GM18861 (cell line): Measurements from ENCODE around the gene SHISAL2B.
"Not testable (repeated sequence)": the region's sequence is repeated elsewhere in the genome, so short reads cannot be mapped to it uniquely, and the experiment has no call there.

Experiments
- ATAC-seq: cut with Tn5 transposase; IDR thresholded peaks from one replicate; pipeline ENCODE4 v1.9.1; 2021; ENCODE audit not compliant: unreplicated experiment

SHISAL2B gene

GRCh38 chr5:64690417-64691151 is at the start of gene SHISAL2B:
TSS of gene SHISAL2B (plus strand) at chr5:64690503. CDS start at chr5:64690624, 121 bp downstream.
- no peak for ATAC-seq

DNA sequence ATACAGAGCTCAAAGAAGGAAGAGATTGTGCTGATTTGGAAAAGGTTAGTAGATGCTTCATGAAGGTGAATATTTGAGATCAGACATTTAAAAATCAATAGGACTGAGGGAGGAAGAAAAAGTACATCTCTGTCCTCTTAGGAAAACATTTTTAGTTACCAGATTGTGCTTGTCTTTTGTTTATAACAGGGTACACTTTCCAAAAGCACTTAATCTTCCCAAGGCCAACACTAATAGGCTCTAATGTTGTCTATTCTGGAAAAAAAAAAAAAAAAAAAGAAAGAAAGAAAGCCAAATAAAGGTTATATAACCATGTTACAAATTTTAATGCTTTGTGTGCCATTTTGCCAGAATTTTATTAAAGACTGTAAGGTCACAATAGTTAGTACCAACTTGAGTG is 45.5 kb upstream of the SHISAL2B start:
- no peak for ATAC-seq

DNA sequence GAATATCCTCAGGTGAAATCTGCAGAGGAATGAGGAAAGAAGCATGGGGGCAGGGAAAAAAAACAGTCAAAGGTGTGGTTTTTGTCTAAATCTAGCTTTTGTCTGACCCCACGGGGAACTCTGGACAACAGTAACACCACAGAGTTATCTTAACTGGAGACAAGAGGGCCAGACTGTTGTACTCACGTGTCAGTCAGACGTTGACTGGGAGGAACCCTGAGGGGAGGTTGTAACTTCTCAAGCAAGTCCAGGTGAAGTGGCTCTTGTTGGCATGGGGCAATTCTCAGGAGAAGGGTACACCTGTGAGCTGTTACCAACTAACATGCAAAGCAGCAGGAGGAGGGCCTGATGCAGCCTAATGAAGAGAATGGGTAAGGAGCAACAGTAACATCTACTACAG is 44.1 kb upstream of the SHISAL2B start:
- ATAC-seq = no peak

- no peak for ATAC-seq
These were observed 40.8 kb upstream of the SHISAL2B start for GRCh38 chr5:64649512-64649911.

DNA sequence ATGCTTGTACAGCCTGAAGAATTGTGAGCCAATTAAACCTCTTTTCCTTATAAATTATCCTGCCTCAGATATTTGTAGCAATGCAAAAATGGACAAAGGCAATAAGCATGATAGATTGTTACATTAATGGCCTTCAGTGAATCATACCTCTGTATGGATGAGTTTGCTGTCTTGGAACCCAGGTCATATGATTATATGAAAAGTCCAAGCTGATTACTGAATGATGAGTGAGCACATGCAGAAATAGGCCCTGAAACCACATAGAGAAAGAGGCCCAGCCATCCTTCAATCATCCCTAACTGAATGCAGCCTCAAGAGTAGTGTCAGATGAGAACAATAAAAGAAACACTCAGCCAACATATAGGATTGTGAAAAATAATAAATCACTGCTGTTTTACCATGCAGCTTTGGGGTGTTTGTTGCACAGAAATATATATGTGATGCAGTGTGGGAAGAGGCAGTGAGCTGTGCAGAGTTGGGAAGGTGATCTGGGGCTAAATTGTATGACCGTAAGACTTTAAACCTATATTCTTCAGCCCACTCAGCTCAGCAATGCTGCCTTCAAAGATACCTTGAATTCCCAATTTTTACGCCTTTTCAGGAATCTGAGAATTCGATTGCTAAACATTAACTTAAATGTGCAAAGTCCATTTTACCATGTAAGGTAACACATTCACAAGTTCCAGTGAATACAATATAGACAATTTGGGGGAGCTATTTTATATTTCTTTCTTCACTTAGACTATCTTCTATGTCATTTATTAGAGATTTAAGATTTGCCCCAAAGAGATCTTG is 36.3 kb upstream of the SHISAL2B start:
- no peak for ATAC-seq

DNA sequence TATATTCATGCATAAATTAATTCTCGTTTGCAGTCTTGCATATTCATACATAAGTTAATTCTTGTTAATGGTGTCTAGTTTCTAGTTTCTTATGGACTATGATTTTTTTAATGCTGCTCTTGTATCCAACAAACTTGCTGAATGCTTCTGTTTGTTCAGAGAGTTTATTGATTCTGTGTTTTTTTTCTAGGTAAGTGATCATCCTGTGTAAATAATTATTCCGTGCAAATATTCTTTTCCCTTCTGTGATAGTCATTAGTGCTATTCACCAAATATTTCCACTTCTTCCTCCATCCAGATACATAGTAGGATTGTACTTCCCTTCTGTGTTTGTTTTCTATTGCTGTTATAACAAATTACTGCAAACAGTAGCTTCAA is 35.8 kb upstream of the SHISAL2B start:
- no peak for ATAC-seq

- ATAC-seq = no peak
These were observed 34.7 kb upstream of the SHISAL2B start for GRCh38 chr5:64655596-64655995.

DNA sequence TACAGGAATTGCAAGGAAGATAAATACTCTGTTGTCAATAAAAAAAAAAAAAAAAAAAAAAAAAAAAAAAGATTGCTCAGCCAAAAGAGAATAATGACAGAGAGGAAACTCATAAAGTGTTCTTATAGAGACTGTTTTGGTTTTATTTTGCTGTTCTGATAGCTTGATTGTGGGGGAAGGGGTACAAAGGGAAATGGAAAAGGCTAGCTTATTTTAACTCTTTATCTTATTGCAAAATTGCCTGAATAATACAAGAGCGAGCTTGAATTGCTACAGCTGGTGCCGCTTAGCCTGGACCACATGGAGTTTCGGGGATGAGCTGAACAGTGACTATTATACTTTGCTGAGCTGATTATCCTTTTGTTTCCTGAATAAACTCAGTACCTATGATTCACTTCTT is 31.0 kb upstream of the SHISAL2B start:
- ATAC-seq = no peak

DNA sequence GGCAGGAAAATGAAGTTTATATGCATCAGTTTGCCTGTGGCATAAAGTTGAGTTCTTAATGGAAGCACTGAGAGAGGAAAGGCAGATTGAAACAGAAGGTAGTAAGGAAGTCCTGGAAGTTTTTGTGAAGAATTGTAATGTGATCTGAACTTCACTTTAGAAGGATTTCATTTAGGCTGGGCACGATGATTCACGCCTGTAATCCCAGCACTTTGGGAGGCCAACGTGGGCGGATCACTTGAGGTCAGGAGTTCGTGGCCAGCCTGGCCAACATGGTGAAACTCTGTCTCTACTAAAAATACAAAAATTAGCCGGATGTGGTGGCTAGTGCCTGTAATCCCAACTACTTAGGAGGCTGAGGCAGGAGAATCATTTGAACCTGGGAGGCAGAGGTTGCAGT is 27.1 kb upstream of the SHISAL2B start:
- not testable (repeated sequence) for ATAC-seq

DNA sequence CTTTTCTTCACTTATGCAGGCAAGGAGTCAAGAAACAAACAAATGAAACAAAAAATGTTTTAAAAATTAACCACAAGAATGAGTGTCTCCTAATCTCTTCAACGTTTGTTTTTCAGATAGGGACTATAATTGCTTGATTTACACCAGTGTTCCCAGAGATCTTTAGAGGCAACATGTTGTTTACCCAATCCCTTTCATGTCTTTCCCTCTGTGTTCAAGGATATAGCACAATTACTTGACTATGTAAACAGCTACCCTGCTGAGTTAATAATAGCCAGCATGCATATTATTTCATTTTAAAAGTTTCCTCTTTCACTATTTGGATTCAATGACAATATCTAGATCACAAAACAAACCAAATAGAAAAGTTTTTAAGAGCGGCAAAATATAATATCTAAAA is 25.1 kb upstream of the SHISAL2B start:
- no peak for ATAC-seq

DNA sequence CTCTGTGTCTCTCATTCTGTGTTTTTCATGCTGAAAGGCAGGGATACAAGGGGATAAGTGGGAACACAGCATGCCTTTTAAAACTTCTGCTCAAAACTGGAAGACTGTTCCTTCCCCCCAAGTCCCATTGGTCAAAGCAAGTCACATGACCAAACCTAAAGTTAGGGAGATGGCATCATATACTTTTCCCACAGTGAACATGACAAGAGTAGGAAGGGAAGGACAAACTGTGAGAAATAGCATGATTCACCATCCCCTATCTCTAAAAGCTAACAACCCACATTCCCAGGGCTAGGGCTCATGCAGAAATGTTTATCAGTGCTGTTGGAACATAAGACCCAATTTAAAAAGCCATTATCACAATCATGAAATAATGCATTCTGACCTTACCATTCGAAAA is 24.2 kb upstream of the SHISAL2B start:
- no peak for ATAC-seq

DNA sequence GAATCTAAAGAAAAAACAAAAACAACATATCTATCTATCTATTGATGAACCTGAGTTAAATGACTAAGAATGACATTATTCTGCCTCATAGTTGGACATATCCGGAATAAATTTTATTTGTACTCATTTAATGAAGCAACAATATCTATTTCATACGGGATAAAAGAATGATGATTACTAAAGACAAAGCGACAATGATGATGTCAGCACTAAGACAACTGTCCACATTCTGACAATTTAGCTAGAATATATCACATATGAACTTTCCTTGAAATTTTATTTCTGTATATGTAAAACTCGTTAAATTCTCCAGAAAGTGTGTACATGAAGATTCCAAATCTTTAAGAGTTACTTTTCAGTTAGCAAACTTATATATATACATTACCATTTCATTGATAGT is 23.2 kb upstream of the SHISAL2B start:
- ATAC-seq = no peak

DNA sequence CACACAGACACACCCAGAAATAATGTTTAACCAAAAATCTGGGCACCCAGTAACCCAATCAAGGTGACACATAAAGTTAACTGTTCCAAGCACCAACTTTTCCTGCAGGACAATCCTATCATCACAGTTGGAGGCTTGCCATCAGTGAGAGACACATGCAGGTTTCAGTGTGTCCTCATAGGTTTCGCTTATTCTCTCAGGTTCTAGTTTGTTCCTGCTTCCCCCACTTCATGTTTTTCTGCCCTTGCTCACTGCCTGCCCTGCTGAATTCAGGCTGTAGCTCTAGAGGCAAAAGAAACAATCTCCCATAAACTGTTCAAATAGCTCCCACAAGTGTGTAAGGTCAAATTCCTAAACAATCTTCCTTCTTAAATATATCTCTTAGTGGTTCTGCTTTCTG is 20.0 kb upstream of the SHISAL2B start:
- ATAC-seq = no peak

- no peak for ATAC-seq
These were observed 18.6 kb upstream of the SHISAL2B start for GRCh38 chr5:64671678-64672077.

- no peak for ATAC-seq
These were observed 11.9 kb upstream of the SHISAL2B start for GRCh38 chr5:64678374-64678773.

GRCh38 chr5:64680289-64680688 is 10.0 kb upstream of the SHISAL2B start:
- no peak for ATAC-seq

GRCh38 chr5:64682608-64683007 is 7.7 kb upstream of the SHISAL2B start:
- ATAC-seq = no peak

GRCh38 chr5:64685866-64686265 is 4.4 kb upstream of the SHISAL2B start:
- ATAC-seq = no peak

GRCh38 chr5:64688391-64688790 is 1.9 kb upstream of the SHISAL2B start:
- ATAC-seq = no peak

GRCh38 chr5:64688965-64689364 is 1.3 kb upstream of the SHISAL2B start:
- no peak for ATAC-seq

- no peak for ATAC-seq
These were observed 243 bp upstream of the SHISAL2B start for GRCh38 chr5:64690104-64690416.

GRCh38 chr5:64691291-64691690 is 988 bp downstream of the SHISAL2B start:
- ATAC-seq = no peak

DNA sequence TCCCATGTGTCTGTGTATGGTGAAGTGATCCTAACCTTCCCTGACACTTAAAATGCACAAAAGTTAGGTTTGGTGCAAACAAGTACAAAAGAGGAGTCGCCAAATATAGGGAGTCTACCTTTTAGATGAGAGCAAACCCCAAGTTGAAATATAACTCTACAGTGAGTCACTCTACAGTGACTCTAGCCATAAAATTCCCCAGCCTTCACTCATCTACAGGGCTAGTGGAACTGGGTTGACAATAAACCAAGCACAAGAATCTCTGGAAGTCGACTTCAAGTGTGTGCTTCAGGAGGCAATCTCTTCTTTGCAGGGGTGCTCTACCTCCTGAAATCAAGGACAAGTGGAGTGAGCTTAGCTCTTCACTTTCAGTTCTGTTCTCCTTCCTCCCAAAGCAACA is 3.3 kb downstream of the SHISAL2B start:
- ATAC-seq = no peak
